Esophagus squamous epithelium (tissue), 4 donors: ENCODE measurements around the gene RBM17.

Experiments
- CTCF ChIP-seq, 6 experiments: fragments of 450-650 bp in 4 of 6; fragments of 200-600 bp in 2 of 6; sonication (generic) in 2 of 6; IDR thresholded peaks; one replicate each; pipeline ENCODE4 v1.5.1; 2016 to 2019; ENCODE audit warnings: antibody characterized with exemption in 6 of 6, mild to moderate bottlenecking in 4 of 6, moderate library complexity in 4 of 6
- POLR2A ChIP-seq, 4 donors: fragments of 450-650 bp; IDR thresholded peaks; one replicate each; pipeline ENCODE4 v1.6.1; 2017; ENCODE audit warnings: antibody characterized with exemption in 4 of 4, mild to moderate bottlenecking in 4 of 4, moderate library complexity in 3 of 4

GRCh38 chr10:6045314-6045848 lies 43.5 kb upstream of the RBM17 start:
- no peak for TF ChIP-seq CTCF (IDR thresholded peaks at IDR 0.05)
- no peak for TF ChIP-seq POLR2A (IDR thresholded peaks at IDR 0.05)
